MM.1S (cell line): Measurements from ENCODE around the gene ERF.

Source experiments
- CTCF ChIP-seq: fragments of 300-600 bp; sonication (generic); IDR thresholded peaks from 2 replicates; pipeline ENCODE4 v1.5.1; 2016; ENCODE audit warnings: antibody characterized with exemption, low read length, mixed read lengths
- EZH2phosphoT487 ChIP-seq: fragments of 300-600 bp; sonication (generic); IDR thresholded peaks from 2 replicates; pipeline ENCODE4 v1.6.1; 2018; ENCODE audit warnings: antibody characterized with exemption, low read length

GRCh38 chr19:42303876-42304275 is 48.9 kb upstream of the ERF start:
- no peak for TF ChIP-seq EZH2phosphoT487
- no peak for TF ChIP-seq CTCF
